Skeletal muscle cell (primary cell): ENCODE results near the gene PRPF18.

Experiments used
- DNase-seq: peaks from one replicate; pipeline ENCODE4 v3.0.0-alpha.2; 2010; ENCODE audit warnings: low read depth
- H3K4me3 ChIP-seq: 2 replicates; pipeline ENCODE4 v1.5.1; 2011; ENCODE audit warnings: low read depth, mild to moderate bottlenecking, control low read depth, low read length, moderate library complexity

Gene PRPF18

GRCh38 chr10:13658871-13659685, 72.3 kb downstream of the PRPF18 start:
- no peak for DNase-seq
- no peak overlapping the region for H3K4me3 ChIP-seq

DNA sequence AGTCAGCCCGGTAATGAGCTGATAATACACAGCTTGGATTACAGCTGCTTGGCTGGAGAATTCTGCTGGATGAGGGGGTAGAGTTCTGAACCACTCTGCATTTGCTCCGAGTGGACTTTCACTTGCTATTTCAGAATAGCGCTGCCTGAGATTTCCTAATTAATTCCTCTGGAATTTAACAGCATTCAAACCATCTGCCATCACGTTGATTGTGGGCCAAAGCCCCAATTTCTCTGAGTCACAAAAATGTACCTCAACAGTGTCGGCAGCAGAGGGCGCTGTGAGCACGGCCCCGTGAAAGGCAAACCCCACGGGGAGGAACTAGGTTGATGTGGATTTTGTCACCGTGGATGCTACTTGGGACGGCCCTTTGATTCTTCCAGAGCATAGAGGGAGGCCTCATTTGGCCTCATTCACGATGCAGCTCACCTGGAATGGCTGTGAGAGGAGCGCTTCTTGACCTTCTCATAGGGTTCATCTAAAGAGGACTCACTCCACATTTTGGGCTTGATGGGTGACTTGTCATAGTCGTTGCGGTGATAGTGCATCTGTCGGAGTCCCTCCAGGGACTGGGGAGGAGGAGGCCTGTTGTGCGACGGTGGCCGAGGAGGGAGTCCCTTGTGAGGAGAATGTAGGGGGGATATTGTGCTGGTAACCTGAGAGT, 73.3 kb downstream of the PRPF18 start:
- DNase-seq, result no peak
- H3K4me3 ChIP-seq, result no peak overlapping the region

DNA sequence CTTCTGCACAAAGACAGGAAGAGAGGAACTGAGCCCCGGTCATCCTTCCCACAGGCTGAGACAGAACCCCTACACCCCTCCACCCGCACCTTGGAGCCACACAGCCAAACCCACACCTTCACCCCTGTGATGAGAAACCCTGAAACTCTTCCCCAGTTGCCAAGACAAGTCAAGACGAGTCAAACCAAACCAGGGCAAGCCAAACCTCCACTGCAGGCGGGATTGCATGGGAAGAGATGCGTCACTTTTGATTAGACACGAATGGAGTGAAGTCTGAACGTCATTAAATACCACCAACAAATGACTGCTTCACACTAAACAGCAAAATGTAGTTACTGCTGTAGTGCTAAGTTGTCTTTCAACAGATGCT, 73.8 kb downstream of the PRPF18 start:
- no peak for DNase-seq
- H3K4me3 ChIP-seq, result no peak overlapping the region

- H3K4me3 ChIP-seq, result no peak overlapping the region
- DNase-seq, result no peak
Observed at GRCh38 chr10:13661256-13661655, 74.5 kb downstream of the PRPF18 start.

DNA sequence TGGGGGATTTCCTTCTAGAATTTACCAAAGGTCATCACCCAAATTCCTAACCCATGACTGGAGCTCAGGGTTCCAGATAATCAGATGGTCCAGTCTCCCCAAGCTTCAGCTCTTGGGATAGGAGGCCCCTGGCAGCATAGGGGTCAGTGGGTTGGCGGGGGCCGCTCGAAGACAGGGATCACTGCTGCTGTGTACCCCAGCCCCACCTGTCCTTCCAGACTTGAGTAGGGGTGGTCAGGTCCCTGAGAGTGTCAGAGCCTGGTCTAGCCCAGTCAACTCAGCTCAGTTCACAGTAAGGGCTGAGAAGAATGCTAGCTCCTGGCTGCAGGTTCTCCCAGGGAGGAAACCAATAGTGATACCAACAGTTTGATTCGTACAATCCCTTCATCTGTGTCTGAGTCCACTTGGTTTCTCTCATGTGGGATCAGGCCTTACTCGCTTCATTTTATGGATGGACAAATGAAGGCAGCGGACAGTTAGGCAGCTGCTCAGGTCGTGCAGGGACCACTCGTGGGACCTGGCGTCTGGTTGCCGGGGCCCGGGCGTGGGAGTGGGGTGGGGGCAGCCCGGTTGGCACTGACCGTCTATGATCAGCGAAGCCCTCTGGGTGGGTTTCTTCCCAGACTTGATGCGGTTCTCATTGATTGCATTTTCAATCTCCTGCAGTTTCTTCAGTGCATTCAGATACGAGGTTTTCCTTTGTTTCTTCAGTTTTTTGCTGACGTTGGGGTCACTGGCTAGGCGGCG, 78.9 kb downstream of the PRPF18 start:
- DNase-seq, result no peak
- no peak overlapping the region for H3K4me3 ChIP-seq

- no peak overlapping the region for H3K4me3 ChIP-seq
- DNase-seq, result no peak
Observed at GRCh38 chr10:13668126-13668525, 81.4 kb downstream of the PRPF18 start.

- no peak overlapping the region for H3K4me3 ChIP-seq
Observed at GRCh38 chr10:13669182-13669855, 82.6 kb downstream of the PRPF18 start.

DNA sequence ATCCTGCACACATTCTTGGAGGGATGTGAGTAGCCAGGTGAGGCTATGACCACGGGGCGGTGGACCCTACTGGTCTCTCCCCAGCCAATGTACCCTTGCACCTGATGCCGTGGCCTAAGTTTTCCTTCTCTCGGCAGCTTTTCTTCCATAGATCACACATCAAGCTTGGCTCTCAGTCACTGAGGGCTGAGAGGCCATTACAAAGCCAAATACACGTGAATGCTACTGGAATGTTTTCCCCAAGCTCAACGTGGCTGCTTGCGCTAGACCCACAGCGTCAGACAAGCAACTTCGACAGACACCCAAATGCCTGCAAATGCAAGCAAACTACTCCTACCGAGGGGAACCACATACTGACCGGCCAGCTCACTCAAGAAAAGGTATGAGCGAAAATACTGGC, 83.1 kb downstream of the PRPF18 start:
- H3K4me3 ChIP-seq, result no peak overlapping the region
- no peak for DNase-seq

More at GRCh38 chr10:13669182-13669855, 82.6 kb downstream of the PRPF18 start:
- no peak for DNase-seq

DNA sequence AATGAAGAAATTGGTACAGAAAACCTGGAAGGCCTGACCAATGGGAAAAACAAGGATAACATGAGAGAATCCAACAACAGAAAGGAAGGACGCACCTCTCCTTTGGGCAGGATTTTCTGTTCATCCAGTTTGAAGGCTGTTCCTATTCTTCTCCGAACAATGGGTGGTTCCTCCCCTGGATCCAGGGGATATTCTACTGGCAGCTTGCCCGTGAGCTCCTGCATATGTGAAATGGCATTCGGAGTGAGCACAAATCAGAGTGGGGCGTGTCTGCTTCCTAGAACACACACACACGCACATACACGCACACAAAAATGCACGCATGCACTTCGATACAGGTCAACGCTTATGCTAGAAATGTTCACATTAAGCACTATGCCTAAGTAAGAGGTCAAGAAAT, 83.5 kb downstream of the PRPF18 start:
- H3K4me3 ChIP-seq, result no peak overlapping the region
- DNase-seq, result no peak

GRCh38 chr10:13671904-13672303, 85.1 kb downstream of the PRPF18 start:
- DNase-seq, result no peak
- H3K4me3 ChIP-seq, result no peak overlapping the region

GRCh38 chr10:13672548-13672947, 85.8 kb downstream of the PRPF18 start:
- H3K4me3 ChIP-seq, result no peak overlapping the region

DNA sequence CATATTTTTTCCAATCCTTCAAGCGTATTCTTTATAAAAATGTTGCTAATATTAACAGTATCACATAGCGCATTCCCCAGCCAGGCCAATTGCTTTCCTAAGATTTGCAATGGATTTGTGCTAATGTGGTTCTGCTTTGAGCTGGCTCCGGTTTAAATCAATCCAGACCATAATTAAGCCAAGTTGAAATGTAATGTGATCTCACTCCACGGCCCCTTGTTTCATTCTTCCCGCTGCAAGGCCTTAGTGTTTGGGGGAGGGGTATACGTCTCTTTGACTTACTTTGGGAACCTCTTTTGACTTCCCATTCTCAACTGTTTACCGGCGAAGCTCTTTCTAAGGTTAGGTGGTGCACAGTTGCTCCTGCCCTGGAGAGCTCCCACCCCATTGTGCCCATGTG, 86.4 kb downstream of the PRPF18 start:
- H3K4me3 ChIP-seq, result no peak overlapping the region
- DNase-seq, result no peak

More at GRCh38 chr10:13672548-13672947, 85.8 kb downstream of the PRPF18 start:
- no peak for DNase-seq

DNA sequence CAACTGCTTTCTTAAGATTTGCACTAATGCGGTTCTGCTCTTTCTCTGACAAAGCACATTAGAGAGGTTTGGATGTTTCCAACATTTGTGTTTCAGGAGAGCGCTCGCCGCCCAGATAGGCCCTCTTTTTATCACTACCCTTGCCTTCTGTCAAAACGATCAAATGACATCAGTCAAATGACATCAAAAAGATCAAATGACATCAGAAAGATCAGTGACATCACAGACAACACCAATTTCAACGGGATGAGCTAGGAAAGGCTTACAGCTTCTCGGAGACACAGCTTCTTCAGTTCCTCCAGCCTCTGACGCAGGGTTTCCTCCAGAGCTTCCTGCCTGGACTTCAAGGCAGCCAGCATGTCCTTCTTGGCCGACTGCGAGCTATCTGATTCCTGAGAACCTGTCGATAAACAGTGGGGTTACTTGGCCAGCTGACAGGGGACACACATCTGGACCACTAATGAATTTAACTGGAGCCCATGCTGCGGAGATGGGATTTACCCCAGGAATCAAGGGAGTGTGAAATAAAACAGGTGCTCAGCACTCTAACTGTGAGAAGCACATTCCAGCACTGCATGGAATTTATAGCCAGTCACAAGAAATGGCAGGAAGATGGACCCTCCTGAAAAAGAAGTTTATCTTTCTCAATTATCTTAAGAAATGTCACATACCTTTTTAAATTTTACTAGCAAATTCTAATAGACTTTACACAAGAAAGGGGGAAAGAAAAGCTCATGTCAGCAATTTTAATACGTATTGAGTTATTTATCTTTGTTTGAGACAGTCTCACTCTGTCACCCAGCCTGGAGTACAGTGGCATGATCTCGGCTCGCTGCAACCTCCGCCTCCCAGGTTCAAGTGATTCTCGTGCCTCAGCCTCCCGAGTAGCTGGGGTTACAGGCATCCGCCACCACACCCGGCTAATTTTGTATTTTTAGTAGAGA, 88.2 kb downstream of the PRPF18 start:
- H3K4me3 ChIP-seq, result no peak overlapping the region
- DNase-seq, result no peak

DNA sequence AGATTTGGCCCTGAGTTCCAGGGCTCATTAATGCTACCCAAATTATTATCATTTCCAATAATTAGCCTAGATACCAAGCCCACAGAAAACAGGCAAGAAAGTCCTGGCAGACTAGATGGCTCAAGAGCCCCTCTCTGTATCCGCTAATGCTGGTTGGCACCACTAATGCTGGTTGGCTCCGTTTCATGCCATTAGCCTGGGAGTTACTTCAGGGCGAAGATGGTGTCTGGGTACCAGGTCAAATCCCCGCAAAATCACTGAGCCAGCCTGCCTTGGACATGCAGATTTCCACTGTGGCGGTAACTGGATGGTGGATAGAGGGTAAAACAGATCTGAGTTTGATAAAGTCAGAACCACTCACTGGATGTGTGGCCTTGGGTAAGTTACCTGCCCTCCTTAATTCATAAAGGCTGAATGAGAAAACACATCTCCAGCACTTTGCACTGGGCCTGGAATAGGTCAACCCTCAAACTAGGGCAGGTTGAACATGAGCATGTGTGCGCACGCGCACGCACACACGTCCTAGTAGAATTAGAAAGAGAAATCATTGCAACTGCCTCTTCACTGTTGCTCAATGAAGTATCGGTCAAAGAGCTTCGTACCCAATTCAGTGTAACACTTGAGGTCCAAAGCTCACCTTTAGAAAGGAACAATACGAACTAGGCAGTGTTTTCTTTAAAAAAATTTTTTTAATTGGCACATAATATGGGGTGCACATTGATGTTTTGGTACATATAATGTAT, 91.5 kb downstream of the PRPF18 start:
- H3K4me3 ChIP-seq, result no peak overlapping the region

More for the DNA sequence above, 91.5 kb downstream of the PRPF18 start:
- no peak for DNase-seq
